Myocyte (in vitro differentiated cells): ENCODE results near the gene DPH1. TPM values are rescaled to one million over a fixed set of nuclear protein-coding genes. Genes with fewer than 3 reads are reported as not detected.
A peak's percentile ranks its signal among the peaks of the same experiment; 100 is the strongest.

Experiments used
- DNase-seq: peaks from one replicate; pipeline ENCODE4 v3.0.0-alpha.2; 2012; ENCODE audit warnings: low read depth
- total RNA-seq: library from RNA; depleted of rRNA; stranded (reverse); fragments of >200 nt; gene quantifications from 2 replicates; pipeline ENCODE4 v1.2.3, GENCODE V29; 2014

DPH1 gene
- total RNA-seq, 1 donor from 2014 or later: 39.4 TPM

DNA sequence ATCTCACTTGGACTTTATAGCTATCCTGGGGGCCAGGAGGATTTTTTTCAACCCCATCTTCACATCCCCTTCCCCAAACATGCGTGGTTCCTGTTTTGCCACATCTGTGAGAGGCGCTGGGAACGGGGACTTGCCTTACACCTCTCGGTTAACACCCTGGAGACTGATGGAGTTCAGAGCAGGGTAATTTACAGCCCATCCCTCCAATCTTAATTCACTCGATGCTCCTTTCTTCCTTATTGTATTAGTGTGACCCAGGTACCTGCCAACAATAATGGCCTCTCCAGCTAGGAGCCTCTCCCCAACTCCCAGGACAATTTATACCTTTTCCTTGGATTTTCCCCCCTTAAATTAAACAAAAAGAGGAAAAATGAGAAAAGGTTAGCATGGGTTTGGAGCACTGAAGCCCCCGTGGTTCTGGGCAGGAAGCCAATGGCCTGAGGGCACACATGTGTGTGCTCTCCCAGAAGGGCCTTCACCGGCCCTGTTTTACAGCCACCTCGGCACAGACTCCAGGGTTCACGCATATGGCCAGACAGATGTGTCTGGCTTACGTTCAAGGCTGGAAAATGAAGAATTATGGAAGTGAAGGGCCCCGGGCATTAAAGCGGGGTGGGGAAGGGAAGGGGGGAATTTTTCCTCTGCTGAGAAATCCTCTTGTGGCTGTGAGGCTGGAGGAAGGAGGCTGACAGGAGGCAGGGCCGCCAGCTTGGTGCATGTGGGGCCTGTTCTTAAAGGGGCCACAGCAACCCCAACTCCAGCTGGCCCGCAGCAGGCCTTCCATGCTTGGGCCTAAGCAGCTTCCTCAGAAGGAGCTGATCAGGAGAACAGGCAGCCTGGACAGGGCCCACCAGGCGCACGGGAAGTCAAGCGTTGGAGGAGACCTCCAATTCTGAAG lies 46.4 kb downstream of the DPH1 start:
- no peak for DNase-seq

DNA sequence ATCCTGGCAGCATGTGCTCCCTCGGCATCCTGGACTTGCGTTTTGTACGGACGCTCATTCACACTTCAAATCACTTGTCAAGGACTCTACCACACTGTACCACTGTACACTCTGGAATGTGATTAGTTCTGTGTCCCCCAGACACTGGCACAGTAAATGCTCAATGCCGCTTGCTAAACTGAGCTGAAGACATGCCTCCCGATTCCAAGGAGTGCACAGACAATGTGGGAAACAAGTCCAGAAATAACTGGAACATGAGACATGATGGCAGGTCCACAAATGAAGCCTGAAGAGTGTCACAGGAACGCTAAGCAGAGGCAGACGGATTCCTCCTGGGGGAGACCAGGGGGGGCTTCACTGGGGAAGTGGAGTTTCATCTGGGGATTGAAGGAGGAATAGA lies 47.1 kb downstream of the DPH1 start:
- no peak for DNase-seq

DNA sequence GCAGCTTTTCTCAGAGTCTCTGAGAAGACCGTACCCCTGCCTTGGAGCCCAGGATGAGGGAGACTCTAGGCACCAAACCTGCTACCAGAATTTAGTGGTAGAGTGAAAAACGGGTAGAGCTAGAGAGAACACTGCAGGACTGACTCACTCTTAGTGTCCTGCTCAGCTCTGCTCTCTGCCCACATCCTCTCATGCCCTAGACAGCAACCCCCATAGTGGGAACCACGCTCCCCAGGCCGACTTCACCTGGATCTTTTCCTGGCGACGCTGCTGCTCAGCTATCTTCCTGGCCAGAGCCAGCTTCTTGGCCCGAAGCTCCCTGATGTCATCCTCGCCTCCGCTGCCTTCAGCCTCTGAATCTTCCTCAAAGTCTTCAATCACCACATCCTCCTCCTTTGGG lies 51.6 kb downstream of the DPH1 start:
- DNase-seq: peak; percentile 22

- peak; percentile 89 for DNase-seq
These were observed 52.2 kb downstream of the DPH1 start for GRCh38 chr17:2082003-2082781.

DNA sequence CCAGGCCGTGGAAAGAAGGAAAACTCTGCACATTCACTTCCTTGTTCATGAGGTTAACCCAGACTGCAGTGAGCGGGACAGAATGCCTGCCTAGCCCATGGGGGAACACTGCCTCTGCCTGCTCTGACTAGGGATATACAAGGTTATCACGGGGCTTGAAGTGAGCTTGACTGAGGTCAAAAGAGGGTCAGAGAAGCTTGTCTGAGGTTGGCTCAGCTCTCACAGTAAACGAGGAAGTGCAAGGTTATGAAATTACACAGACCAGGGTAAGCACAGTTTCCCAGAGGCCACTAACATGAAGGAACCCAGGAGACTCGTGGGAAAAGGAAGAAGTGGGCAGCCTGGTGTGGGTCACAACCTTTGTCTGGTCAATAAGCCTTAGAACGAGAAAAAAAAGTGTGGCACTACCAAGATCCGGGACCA lies 53.7 kb downstream of the DPH1 start:
- DNase-seq: no peak

GRCh38 chr17:2084036-2084765 lies 54.2 kb downstream of the DPH1 start:
- peak; percentile 21 for DNase-seq

GRCh38 chr17:2084766-2085647 lies 55.1 kb downstream of the DPH1 start:
- DNase-seq: no peak

DNA sequence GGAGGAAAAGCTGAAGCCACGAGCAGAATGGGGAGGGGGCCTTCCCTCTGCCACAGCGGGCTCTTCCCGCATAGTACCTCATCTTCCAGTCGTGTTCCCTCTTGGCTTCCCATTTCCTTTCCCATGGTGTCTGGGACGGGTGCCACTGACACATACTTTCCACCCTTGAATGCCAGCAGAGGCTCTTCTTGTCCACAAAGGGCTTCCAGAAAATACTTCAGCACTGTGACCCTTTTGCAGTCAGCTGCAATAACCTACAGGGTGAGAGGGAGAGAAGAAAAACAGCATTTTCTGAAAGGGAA lies 55.6 kb downstream of the DPH1 start:
- DNase-seq: peak; percentile 50

DNA sequence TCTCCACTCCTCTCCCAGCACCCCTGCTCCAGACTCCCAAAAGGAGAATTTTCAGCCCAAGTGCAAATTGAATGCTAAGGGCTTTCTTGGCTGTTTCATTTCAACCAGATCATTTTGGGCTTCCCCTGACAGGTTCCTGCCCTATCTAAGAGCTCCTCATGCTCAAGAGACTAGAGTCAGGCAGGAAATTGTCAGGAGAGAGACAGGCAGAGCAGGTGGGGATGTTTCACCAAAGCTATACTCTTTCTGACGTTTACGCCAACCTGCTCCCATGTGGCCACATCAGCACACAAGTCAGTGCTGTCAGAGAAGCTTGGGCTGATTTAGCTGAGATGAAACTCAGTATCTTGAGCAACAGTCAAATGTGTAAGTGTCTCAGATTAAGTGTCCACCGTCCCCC lies 56.4 kb downstream of the DPH1 start:
- no peak for DNase-seq

DNA sequence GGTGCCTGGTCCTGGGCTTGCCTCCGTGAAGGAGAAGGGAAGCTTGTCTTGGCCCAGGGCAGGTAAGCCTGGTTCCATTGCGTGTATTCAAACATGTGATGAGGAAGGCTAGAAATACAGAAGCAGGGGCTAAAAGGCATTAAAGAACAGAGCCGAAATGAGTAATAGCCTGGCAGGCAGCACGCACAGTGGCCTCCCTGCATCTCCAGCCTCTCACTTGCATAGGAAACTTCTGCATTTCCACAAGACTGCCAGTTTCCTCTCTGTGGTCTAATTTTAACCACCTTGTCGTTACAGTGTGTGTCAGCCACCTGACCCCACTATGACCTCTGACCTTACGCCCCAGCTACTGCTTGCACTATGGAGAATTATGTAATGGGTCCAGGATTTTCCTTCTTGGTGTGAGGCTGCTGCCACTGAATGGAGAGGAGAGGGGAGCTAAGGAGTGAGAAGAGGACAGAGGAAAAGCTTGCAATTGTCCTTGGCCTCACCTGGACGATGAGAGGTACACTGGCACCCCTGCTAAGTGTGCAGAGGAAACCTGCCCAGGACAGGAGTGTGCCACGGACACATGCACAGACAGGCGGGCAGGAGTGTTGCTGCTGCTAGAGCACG lies 57.8 kb downstream of the DPH1 start:
- DNase-seq: no peak

DNA sequence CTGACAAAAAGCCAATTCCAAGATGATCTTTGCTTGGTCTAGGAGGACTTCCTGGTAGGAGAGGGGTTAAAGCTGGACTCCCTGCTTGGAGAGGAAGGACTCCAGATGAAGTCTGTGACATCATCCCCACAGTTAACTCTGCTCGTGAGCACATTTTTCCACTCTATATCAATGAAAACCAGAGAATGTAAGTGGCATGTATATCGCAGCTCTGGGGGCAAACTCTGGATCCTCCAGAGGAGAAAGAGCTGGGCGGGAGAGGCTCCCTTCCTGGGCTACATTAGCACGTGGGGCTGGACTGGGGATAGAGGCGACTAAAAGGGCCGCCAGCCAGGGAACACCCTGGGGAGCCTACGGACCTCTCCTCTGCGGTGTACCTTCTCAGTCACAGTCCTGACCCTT lies 59.1 kb downstream of the DPH1 start:
- no peak for DNase-seq

GRCh38 chr17:2090210-2090641 lies 60.3 kb downstream of the DPH1 start:
- DNase-seq: no peak

GRCh38 chr17:2090804-2091534 lies 61.0 kb downstream of the DPH1 start:
- peak; percentile 58 for DNase-seq

GRCh38 chr17:2092253-2092652 lies 62.3 kb downstream of the DPH1 start:
- peak; percentile 23 for DNase-seq

- no peak for DNase-seq
These were observed 63.4 kb downstream of the DPH1 start for GRCh38 chr17:2093349-2093748.
